ENCODE measurements around the gene TDP2.
"Not testable (repeated sequence)": the region's sequence is repeated elsewhere in the genome, so short reads cannot be mapped to it uniquely, and the experiment has no call there.

TDP2 gene

DNA sequence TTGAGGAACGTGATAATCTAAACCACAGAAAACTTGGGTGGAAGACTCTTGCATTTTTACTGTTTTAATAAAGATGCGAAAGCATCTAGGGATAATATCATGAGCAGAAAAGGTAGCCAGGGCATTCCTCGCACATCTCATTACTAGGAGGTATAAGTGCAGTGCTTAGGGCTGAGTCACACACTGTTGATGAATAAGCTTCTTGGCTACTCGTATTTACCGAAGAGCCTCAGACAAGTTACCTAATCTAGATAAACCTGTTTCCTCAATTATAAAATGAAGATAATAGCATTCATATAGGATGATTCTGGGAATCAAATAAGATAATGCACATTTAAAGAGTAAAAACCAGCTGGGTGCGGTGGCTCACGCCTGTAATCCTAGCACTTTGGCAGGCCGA lies 19.9 kb downstream of the TDP2 start:
- peak; percentile 15 for DNase-seq (ENCODE audit: low read depth)

DNA sequence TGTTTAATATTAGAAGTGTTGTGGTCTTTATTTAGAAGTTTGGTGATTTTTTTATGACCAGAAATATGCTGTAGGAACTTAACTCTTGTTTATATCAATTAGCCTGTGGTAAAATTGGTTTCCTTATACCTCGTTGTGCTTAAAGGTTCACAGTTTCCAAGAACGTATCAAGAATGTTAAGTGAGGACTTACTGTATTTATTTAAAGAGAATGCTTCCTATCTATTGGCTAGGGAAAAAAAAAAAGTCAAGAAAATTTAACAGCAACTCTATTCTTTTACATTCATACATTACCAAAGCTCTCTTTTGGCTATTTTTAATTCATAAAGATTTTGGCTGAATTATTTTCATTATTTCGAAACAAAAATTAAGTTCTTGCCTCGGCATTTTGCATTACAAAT lies 22.3 kb downstream of the TDP2 start:
- no peak for DNase-seq (ENCODE audit: low read depth)
- no peak overlapping the region for H3K4me3 ChIP-seq (ENCODE audit: low read depth, low read length)
- TF ChIP-seq, protein P1, sequence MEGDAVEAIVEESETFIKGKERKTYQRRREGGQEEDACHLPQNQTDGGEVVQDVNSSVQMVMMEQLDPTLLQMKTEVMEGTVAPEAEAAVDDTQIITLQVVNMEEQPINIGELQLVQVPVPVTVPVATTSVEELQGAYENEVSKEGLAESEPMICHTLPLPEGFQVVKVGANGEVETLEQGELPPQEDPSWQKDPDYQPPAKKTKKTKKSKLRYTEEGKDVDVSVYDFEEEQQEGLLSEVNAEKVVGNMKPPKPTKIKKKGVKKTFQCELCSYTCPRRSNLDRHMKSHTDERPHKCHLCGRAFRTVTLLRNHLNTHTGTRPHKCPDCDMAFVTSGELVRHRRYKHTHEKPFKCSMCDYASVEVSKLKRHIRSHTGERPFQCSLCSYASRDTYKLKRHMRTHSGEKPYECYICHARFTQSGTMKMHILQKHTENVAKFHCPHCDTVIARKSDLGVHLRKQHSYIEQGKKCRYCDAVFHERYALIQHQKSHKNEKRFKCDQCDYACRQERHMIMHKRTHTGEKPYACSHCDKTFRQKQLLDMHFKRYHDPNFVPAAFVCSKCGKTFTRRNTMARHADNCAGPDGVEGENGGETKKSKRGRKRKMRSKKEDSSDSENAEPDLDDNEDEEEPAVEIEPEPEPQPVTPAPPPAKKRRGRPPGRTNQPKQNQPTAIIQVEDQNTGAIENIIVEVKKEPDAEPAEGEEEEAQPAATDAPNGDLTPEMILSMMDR (IDR thresholded peaks at IDR 0.05; ENCODE audit: control insufficient read depth, extremely low read depth, insufficient read depth), result no peak

More for the DNA sequence above, 19.9 kb downstream of the TDP2 start:
- no peak overlapping the region for H3K4me3 ChIP-seq (ENCODE audit: low read depth, low read length)
- TF ChIP-seq, protein P1 (IDR thresholded peaks at IDR 0.05; ENCODE audit: control insufficient read depth, extremely low read depth, insufficient read depth), result no peak

DNA sequence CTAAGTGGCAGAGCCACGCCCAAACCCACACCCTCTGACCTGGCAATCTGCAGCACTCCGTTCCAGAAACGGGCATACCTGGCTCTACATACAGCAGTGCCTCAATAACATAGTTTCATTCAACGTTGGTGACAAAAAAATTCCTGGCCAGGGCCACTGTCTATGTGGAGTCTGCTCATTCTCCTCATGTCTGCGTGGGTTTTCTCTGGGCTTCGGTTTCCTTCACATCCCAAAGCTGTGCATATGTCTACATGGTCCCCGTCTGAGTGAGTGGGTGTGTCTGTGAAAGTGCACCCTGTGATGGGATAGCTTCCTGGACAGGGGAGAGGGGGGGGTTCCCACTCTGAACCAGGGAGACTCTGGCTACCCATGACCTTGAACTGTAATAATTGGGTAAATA lies 22.8 kb downstream of the TDP2 start:
- no peak for DNase-seq (ENCODE audit: low read depth)
- no peak overlapping the region for H3K4me3 ChIP-seq (ENCODE audit: low read depth, low read length)
- TF ChIP-seq, protein P1 (IDR thresholded peaks at IDR 0.05; ENCODE audit: control insufficient read depth, extremely low read depth, insufficient read depth), result no peak

DNA sequence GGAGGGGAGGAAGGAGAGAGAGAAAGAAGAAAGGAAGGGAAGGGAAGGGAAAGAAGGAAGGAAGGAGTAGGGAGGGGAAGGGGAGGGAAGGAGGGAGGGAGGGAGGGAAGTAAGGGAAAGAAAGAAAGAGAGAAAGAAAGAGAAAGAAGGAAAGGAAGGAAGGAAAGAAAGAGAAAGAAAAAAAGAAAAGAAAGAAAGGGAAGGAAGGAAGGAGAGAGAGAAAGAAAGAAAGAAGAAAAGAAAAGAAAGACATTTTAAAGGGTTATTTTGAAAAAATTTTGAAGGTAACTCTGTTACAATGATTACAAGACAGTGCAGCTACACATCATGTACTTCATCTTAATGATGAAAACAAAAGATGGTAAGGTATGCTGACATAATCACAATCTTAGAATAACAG lies 24.6 kb downstream of the TDP2 start:
- no peak overlapping the region for H3K4me3 ChIP-seq (ENCODE audit: low read depth, low read length)
- TF ChIP-seq, protein P1 (IDR thresholded peaks at IDR 0.05; ENCODE audit: control insufficient read depth, extremely low read depth, insufficient read depth), result no peak
- no peak for DNase-seq (ENCODE audit: low read depth)

DNA sequence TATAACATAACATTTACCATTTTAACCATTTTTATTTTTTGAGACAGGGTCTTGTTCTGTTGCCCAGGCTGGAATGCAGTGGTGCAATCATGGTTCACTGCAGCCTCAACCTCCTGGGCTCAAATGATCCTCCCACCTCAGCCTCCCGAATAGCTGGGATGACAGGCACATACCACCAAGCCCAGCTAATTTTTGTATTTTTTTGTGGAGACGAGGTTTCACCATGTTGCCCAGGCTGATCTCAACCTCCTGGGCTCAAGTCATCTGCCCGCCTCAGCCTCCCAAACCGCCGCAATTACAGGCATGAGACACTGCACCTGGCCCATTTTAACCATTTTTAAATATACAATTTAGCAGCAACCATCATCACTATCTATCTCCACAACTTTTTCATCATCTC lies 26.1 kb downstream of the TDP2 start:
- H3K4me3 ChIP-seq (ENCODE audit: low read depth, low read length); DNase-seq (ENCODE audit: low read depth): not testable (repeated sequence)

DNA sequence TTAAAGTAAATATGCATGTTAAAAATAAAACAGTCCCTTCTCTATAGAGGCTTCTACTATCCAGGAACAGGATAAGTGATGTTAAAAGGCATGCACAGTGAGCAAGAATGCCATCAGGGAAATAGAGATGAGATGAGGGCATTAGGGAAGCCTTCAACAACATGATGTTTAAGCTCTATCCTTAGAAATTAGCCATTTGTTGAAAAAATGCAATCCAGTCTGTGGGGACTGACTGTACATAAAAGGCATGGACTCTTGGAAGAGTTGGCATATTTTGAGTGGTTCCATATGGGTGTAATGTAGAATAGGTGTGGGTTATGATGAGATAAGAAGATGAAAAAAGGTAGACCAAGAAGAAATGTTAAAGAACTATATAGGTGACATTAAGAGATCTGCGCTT lies 26.5 kb downstream of the TDP2 start:
- no peak for DNase-seq (ENCODE audit: low read depth)
- TF ChIP-seq, protein P1 (IDR thresholded peaks at IDR 0.05; ENCODE audit: control insufficient read depth, extremely low read depth, insufficient read depth), result no peak
- H3K4me3 ChIP-seq (ENCODE audit: low read depth, low read length), result no peak overlapping the region

DNA sequence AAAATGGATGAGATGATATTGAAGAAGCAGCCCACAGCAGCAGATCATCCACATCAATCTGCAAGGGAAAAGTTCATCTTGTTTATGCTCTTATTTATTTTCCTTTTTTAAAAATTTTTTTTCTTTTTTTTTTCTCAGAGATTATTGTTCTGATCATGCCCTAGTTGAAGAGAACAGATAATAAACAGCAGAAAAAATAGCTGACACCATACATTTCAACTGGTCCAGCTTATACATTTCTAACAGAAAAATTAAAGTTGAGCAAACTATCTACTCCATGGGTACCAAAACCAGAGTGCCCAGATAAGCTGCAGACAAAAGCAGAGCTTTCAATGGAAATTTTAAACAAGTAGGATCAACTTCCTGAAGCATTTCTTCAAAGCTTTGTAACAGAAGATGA lies 30.0 kb downstream of the TDP2 start:
- TF ChIP-seq, protein P1 (IDR thresholded peaks at IDR 0.05; ENCODE audit: control insufficient read depth, extremely low read depth, insufficient read depth), result no peak
- no peak for DNase-seq (ENCODE audit: low read depth)
- no peak overlapping the region for H3K4me3 ChIP-seq (ENCODE audit: low read depth, low read length)
